B cell (primary cell): ENCODE data around the gene SLC26A3. TPM values are rescaled to one million over a fixed set of nuclear protein-coding genes. Genes with fewer than 3 reads are reported as not detected.

Source experiments
- ATAC-seq: fragments of 200-7000 bp; cut with Tn5 transposase; one replicate; pipeline ENCODE4 v1.10.0; 2021; ENCODE audit warnings: low read depth, mild to moderate bottlenecking, moderate number of reproducible peaks, moderate library complexity
- CTCF ChIA-PET: fragments of 350-600 bp; sonication (Branson Sonifier 250); formaldehyde crosslinking; loops from one replicate; lab custom pipeline; 2021; ENCODE audit warnings: antibody characterized with exemption, inconsistent platforms; lab: Charles Lee
- POLR2A ChIA-PET: fragments of 350-600 bp; sonication (Branson Sonifier 250); formaldehyde crosslinking; loops from one replicate; lab custom pipeline; 2021; ENCODE audit warnings: antibody characterized with exemption; lab: Charles Lee
- DNase-seq: peaks from one replicate; pipeline ENCODE4 v3.0.0; 2013
- H2AFZ ChIP-seq: 2 replicates; pipeline ENCODE4 v1.6.1; 2012; ENCODE audit warnings: mild to moderate bottlenecking, low read depth, low read length; ENCODE audit not compliant: insufficient read depth, poor library complexity, severe bottlenecking
- H3K27ac ChIP-seq, 2 donors: 1 replicate in 1 of 2; 2 replicates in 1 of 2; pipeline ENCODE4 v1.5.1; 2012 to 2013; ENCODE audit warnings: low read length in 2 of 2, mild to moderate bottlenecking in 2 of 2, moderate library complexity in 1 of 2
- H3K27me3 ChIP-seq, 4 experiments: fragments of 200-600 bp in 1 of 4; sonication (generic) in 1 of 4; replicated peaks in 1 of 4; 1 replicate in 2 of 4; 2 replicates in 2 of 4; pipeline versions ENCODE4 v1.6.1 to v1.7.0; 2013 to 2016; ENCODE audit warnings: low read length in 3 of 4, mild to moderate bottlenecking in 2 of 4, mixed read lengths in 1 of 4, moderate library complexity in 1 of 4; ENCODE audit not compliant: insufficient read depth in 4 of 4, control insufficient read depth in 3 of 4; ENCODE audit errors: control extremely low read depth in 1 of 4
- H3K36me3 ChIP-seq, 2 experiments: replicated peaks in 1 of 2; 1 replicate in 1 of 2; 2 replicates in 1 of 2; pipeline versions ENCODE4 v1.6.1 to v1.7.1; 2013; ENCODE audit warnings: low read length in 1 of 2; ENCODE audit not compliant: insufficient read depth in 2 of 2, control insufficient read depth in 1 of 2; ENCODE audit errors: control extremely low read depth in 1 of 2, extremely low read depth in 1 of 2
- H3K4me1 ChIP-seq, 2 donors: fragments of 200-600 bp in 1 of 2; sonication (generic) in 1 of 2; 1 replicate in 1 of 2; 2 replicates in 1 of 2; pipeline versions ENCODE4 v1.5.1 to v1.6.1; 2013 to 2017; ENCODE audit warnings: low read length in 2 of 2; ENCODE audit not compliant: control insufficient read depth in 2 of 2, insufficient read depth in 2 of 2
- H3K4me2 ChIP-seq: replicated peaks from 2 replicates; pipeline ENCODE3; 2012; ENCODE audit warnings: mild to moderate bottlenecking, low read depth, low read length; ENCODE audit not compliant: poor library complexity, severe bottlenecking
- H3K4me3 ChIP-seq, 5 experiments: fragments of 200-600 bp in 1 of 5; sonication (generic) in 1 of 5; 1 replicate in 3 of 5; 2 replicates in 2 of 5; pipeline versions ENCODE4 v1.5.1 to v1.7.0; 2011 to 2016; ENCODE audit warnings: low read length in 4 of 5, mild to moderate bottlenecking in 4 of 5, low read depth in 2 of 5, control low read depth in 1 of 5, moderate library complexity in 1 of 5; ENCODE audit not compliant: insufficient read depth in 1 of 5; ENCODE audit errors: control extremely low read depth in 1 of 5, extremely low read depth in 1 of 5
- H3K79me2 ChIP-seq: fragments of 200-600 bp; sonication (generic); one replicate; pipeline ENCODE4 v1.6.0; 2016; ENCODE audit warnings: low read length; ENCODE audit not compliant: control insufficient read depth, insufficient read depth
- H3K9ac ChIP-seq: fragments of 200-600 bp; sonication (generic); 2 replicates; pipeline ENCODE4 v1.6.1; 2017; ENCODE audit warnings: mild to moderate bottlenecking, low read length, moderate library complexity
- H3K9me3 ChIP-seq, 3 donors: one replicate each; pipeline versions ENCODE4 v1.6.1 to v1.7.1; 2013; ENCODE audit warnings: low read length in 2 of 3; ENCODE audit not compliant: control insufficient read depth in 2 of 3, insufficient read depth in 1 of 3; ENCODE audit errors: control extremely low read depth in 1 of 3
- H4K20me1 ChIP-seq: 2 replicates; pipeline ENCODE4 v1.6.0; 2012; ENCODE audit warnings: mild to moderate bottlenecking, low read length; ENCODE audit not compliant: insufficient read depth, control insufficient read depth, poor library complexity, severe bottlenecking
- H3K27ac Mint-ChIP-seq: one replicate; pipeline ENCODE4 v1.8.0; 2021; ENCODE audit warnings: mixed read lengths
- H3K27me3 Mint-ChIP-seq: one replicate; pipeline ENCODE4 v1.8.0; 2021; ENCODE audit warnings: mixed read lengths
- H3K4me1 Mint-ChIP-seq: one replicate; pipeline ENCODE4 v1.8.0; 2021; ENCODE audit warnings: mixed read lengths
- H3K4me3 Mint-ChIP-seq: one replicate; pipeline ENCODE4 v1.8.0; 2021; ENCODE audit warnings: mixed read lengths
- H3K9me3 Mint-ChIP-seq: one replicate; pipeline ENCODE4 v1.8.0; 2022; ENCODE audit warnings: mixed read lengths; ENCODE audit not compliant: insufficient read depth
- CTCF ChIP-seq: fragments of 200-600 bp; IDR thresholded peaks from one replicate; pipeline ENCODE4 v1.8.0; 2022; ENCODE audit warnings: antibody characterized with exemption, mild to moderate bottlenecking
- EZH2 ChIP-seq: IDR thresholded peaks from 2 replicates; pipeline ENCODE4 v1.6.1; 2012; ENCODE audit warnings: borderline replicate concordance, low read depth, mild to moderate bottlenecking, moderate library complexity, low read length; ENCODE audit not compliant: insufficient read depth, poor library complexity, severe bottlenecking
- WGBS: methylation state at CpG from one replicate; pipeline ENCODE4 v1.1.5; 2013; ENCODE audit warnings: missing lambda C conversion rate; ENCODE audit not compliant: insufficient coverage; 5-methylcytosine and 5-hydroxymethylcytosine counted together
- intact Hi-C: fragments of 100-400 bp; cut with micrococcal nuclease; formaldehyde crosslinking; loops from one replicate; pipeline ENCODE4 v1.10.0; 2022
- polyA plus RNA-seq: library from polyadenylated mRNA; depleted of rRNA; stranded (reverse); fragments of >200 nt; gene quantifications from 2 replicates; pipeline ENCODE4 v1.2.3, GENCODE V29; 2012
- total RNA-seq, 2 donors: library from RNA; stranded (reverse); fragments of 120-200 nt in 1 of 2; gene quantifications; 1 replicate in 1 of 2; 2 replicates in 1 of 2; pipeline versions ENCODE4 v1.2.3 to v1.2.4, GENCODE V29; 2013 to 2022

SLC26A3 gene
- total and polyA plus RNA-seq, 2 donors (not counting 1 experiment from before 2014, with no cell fraction given): not detected

GRCh38 chr7:107838816-107839565 is 36.0 kb upstream of the SLC26A3 start:
- 67% methylated on average over 1 of the region's 5 CpGs for WGBS
- no peak overlapping the region for H2AFZ ChIP-seq
- no peaks in the 10 kb centered on the region for H3K79me2 ChIP-seq
- H4K20me1 ChIP-seq: no peaks in the 10 kb centered on the region
- peaks cover 0 to 5% (median 0%) of the 10 kb centered on the region in 4 experiments for H3K27me3 ChIP-seq
- Mint-ChIP-seq H3K4me1 (no peaks in the 10 kb centered on the region), H3K27me3 (peaks cover 18% of the 10 kb centered on the region), H3K27ac (no peak overlapping the region), H3K9me3 (no peaks in the 10 kb centered on the region), H3K4me3 (no peak overlapping the region)
- no peak overlapping the region for H3K4me2 ChIP-seq
- ATAC-seq (no peak), DNase-seq (no peak)
- H3K36me3 ChIP-seq: no peaks in the 10 kb centered on the region
- CTCF ChIA-PET: no interaction called here
- H3K9ac ChIP-seq: no peak overlapping the region
- H3K9me3 ChIP-seq: no peaks in the 10 kb centered on the region
- no peaks in the 10 kb centered on the region for H3K4me1 ChIP-seq
- intact Hi-C loops: no loop called here
- TF ChIP-seq EZH2 (no peak), CTCF (no peak)
- no peak overlapping the region for H3K27ac ChIP-seq
- no peak overlapping the region for H3K4me3 ChIP-seq
- POLR2A ChIA-PET: no interaction called here

- Mint-ChIP-seq H3K9me3 (no peaks in the 10 kb centered on the region), H3K4me3 (no peak overlapping the region), H3K27me3 (peaks cover 21% of the 10 kb centered on the region), H3K27ac (no peak overlapping the region), H3K4me1 (no peaks in the 10 kb centered on the region)
- POLR2A ChIA-PET: no interaction called here
- WGBS: no CpG with 5 or more reads among the region's 3 CpGs
- TF ChIP-seq EZH2 (no peak), CTCF (no peak)
- no peaks in the 10 kb centered on the region for H4K20me1 ChIP-seq
- H3K9me3 ChIP-seq: no peaks in the 10 kb centered on the region
- H3K27me3 ChIP-seq: peaks cover 0 to 5% (median 0%) of the 10 kb centered on the region in 4 experiments
- no peak overlapping the region for H3K9ac ChIP-seq
- no peak for DNase-seq
- ATAC-seq: no peak
- H3K79me2 ChIP-seq: no peaks in the 10 kb centered on the region
- CTCF ChIA-PET: no interaction called here
- H3K4me3 ChIP-seq: no peak overlapping the region
- H2AFZ ChIP-seq: no peak overlapping the region
- H3K27ac ChIP-seq: no peak overlapping the region
- no peak overlapping the region for H3K4me2 ChIP-seq
- H3K36me3 ChIP-seq: no peaks in the 10 kb centered on the region
- no peaks in the 10 kb centered on the region for H3K4me1 ChIP-seq
- intact Hi-C loops: no loop called here
Observed at GRCh38 chr7:107838024-107838601, 35.1 kb upstream of the SLC26A3 start.
